Skeletal muscle tissue (tissue), 4 donors: Measurements from ENCODE around the gene SKI. TPM values are rescaled to one million over a fixed set of nuclear protein-coding genes. Genes with fewer than 3 reads are reported as not detected.
A peak's percentile ranks its signal among the peaks of the same experiment; 100 is the strongest.

ENCODE experiments used
- H3K27ac ChIP-seq: one replicate; pipeline ENCODE4 v1.7.0; 2013; ENCODE audit warnings: mild to moderate bottlenecking, low read depth, low read length, inconsistent platforms
- H3K27me3 ChIP-seq, 3 donors: one replicate each; pipeline ENCODE4 v1.7.0; 2013; ENCODE audit warnings: low read length in 3 of 3; ENCODE audit not compliant: control insufficient read depth in 3 of 3, insufficient read depth in 3 of 3
- H3K36me3 ChIP-seq, 3 donors: one replicate each; pipeline ENCODE4 v1.7.0; 2013; ENCODE audit warnings: low read length in 3 of 3; ENCODE audit not compliant: control insufficient read depth in 3 of 3, insufficient read depth in 3 of 3
- H3K4me1 ChIP-seq, 3 donors: one replicate each; pipeline ENCODE4 v1.7.0; 2013; ENCODE audit warnings: low read length in 3 of 3, mild to moderate bottlenecking in 3 of 3; ENCODE audit not compliant: control insufficient read depth in 3 of 3, insufficient read depth in 3 of 3
- H3K4me3 ChIP-seq, 3 donors: one replicate each; pipeline ENCODE4 v1.7.0; 2013; ENCODE audit warnings: low read length in 3 of 3
- H3K9ac ChIP-seq, 3 donors: one replicate each; pipeline ENCODE4 v1.7.0; 2013; ENCODE audit warnings: low read length in 3 of 3, mild to moderate bottlenecking in 3 of 3, moderate library complexity in 2 of 3, low read depth in 1 of 3
- H3K9me3 ChIP-seq, 3 donors: one replicate each; pipeline ENCODE4 v1.7.0; 2013; ENCODE audit warnings: low read length in 3 of 3; ENCODE audit not compliant: control insufficient read depth in 3 of 3
- total RNA-seq: library from RNA; depleted of rRNA; stranded (reverse); fragments of >200 nt; gene quantifications from one replicate; pipeline ENCODE4 v1.2.3, GENCODE V29; 2014
- donor health status: Osteomylitis.

Gene SKI
- total RNA-seq, 1 donor from 2014 or later = 19.3 TPM

DNA sequence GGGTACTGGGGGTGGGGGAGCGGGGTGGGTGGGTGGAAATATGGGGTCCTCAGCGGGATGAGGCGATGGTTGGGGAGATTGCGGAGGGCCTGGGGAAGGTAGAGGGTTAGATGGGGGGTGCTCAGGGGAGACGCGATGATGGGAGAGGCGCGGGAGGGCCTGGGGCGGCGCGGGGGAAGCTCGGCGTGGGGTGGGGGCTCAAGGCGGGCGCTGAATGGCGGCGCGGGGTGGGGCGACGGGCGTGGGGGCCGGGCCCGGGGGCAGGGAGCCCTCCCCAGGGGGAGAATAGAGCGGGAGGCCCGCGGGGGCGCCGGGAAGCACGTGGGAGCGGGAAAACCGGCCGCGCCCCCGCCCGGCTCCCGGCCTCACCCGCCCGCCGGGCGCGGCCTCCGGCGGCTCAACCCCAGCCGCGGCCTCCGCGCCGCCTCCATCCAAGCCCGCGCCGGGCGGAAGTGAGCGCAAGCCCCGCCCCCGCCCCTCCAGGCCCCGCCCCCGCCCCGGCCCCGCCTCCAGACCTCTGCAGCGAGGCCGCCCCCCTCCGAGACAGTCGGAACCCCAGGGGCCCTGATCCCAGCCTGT, 33.7 kb upstream of the SKI start, which contains the start of gene FAAP20:
Gene FAAP20, minus strand, starts transcription at position 454 of the 579 bp plus-strand sequence. Its CDS starts 23 bp downstream, at position 431.
- H3K9ac ChIP-seq = peak within 1 kb of the TSS; percentile 85 to 86 (median 85)
- H3K9me3 ChIP-seq = no peaks in the 10 kb centered on the region
- H3K4me1 ChIP-seq = peaks cover 45 to 66% (median 58%) of the 10 kb centered on the region in 3 donors
- peak within 1 kb of the TSS; percentile 73 to 76 (median 76) for H3K4me3 ChIP-seq
- peak within 1 kb of the TSS; percentile 89 for H3K27ac ChIP-seq
- no peaks in the 10 kb centered on the region for H3K27me3 ChIP-seq
- H3K36me3 ChIP-seq = no peaks in the 10 kb centered on the region

DNA sequence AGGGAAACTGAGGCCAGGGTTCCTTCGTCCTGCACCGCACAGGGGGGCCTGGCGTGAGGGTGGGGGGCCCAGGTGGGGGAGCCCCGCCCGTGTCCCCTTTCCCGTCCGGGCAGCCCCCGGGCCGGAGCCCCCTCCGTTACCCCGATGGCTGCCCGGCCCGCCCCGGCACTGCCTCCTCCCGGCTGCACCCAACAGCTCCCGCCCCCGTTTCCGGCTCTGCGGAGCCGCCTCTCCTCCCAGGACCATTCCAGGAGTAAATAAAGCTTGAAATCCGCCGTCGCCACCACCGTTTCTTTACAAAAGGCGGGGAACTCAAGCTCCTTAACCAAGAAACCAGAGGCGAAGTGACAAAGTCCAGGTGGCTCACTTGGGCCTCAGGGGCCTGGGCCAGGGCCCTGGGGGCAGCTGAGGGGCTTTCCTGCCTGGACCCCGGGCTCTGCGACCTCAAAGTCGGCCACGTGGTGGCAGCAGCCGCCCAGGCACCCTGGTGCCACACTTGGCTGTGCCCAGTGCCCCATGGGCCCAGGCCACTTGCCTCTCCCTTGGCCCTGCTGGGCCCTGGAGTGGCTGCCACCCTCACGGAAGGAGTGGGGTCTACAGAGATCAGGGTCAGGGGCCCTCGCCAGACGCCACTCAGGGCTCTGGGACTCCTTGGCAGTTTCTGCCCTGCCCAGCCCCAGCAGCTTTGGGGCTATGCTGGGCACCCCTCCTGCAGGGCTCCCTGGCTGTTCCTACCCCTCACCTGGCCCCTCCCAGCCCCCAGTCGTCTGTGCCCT, 33.0 kb upstream of the SKI start:
- H3K27me3 ChIP-seq = no peaks in the 10 kb centered on the region
- H3K36me3 ChIP-seq = no peaks in the 10 kb centered on the region
- H3K27ac ChIP-seq = peak overlapping the region; percentile 89
- peaks cover 44 to 64% (median 58%) of the 10 kb centered on the region in 3 donors for H3K4me1 ChIP-seq
- no peaks in the 10 kb centered on the region for H3K9me3 ChIP-seq
- H3K9ac ChIP-seq = peak overlapping the region; percentile 85 to 86 (median 85)
- H3K4me3 ChIP-seq = peak overlapping the region; percentile 73 to 76 (median 76)

DNA sequence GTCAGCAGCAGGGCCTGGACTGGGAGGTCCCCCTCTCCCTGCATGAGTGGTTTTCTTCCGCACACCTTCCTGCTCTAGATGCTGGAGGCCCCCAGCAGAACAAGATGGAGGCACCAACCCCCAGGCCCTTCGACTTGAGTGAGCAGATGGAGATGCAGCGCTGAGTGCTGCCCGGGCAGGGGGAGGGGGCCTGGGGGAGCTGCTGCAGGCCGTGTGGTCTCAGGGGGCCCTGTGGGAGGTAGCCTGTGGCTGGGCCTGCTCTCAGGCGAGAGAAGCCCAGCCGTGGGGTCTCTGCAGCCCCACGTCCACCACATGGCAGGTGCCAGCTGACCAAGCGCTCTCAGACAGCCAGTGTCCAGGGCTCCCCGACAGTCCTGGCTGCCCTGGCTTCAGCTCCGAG, 32.3 kb upstream of the SKI start:
- Histone ChIP-seq H3K9me3 (no peaks in the 10 kb centered on the region), H3K27me3 (no peaks in the 10 kb centered on the region), H3K4me3 (peak overlapping the region in 1 of 3 donors; percentile 73), H3K36me3 (no peaks in the 10 kb centered on the region), H3K4me1 (peaks cover 37 to 57% (median 53%) of the 10 kb centered on the region in 3 donors), H3K27ac (peak overlapping the region; percentile 89), H3K9ac (peak overlapping the region in 2 of 3 donors; percentile 85 to 86)

DNA sequence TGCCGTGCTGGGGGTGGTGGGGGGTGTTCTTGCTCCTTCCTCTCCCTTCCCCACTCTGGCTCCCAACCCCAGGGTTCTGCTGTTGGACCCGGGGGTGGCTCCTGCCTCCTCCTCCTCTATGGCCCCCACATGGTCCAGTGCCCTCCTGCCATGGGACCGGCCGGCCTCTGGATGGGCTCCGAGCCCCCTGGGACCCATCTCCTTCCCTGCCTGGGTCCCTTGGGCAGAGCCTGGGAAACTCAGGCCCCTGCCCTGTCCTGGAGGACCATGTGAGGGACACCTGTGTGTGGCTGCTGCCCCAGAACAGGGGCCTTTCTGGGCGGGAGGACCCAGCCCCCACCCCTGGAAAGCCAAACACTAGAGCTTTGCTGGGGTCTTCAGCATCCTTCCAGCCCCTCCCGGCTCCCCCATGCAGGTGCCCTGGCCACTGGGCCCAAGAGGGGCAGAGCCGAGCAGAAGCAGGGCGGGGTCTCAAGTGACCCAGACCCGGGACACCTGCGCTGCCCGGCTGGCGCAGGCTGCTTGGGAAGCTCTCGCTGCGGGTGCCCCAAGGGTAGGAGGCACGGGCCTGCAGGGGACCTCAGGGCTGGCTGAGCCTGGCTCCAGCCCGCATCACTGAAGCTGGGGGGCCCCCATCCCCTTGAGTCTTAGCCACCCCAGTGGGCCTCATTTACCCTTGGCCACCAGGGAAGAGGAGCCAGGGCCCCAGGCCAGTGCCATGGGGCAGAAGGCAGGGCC, 31.0 kb upstream of the SKI start:
- Histone ChIP-seq H3K9me3 (no peaks in the 10 kb centered on the region), H3K27ac (no peak overlapping the region), H3K4me1 (peaks cover 27 to 47% (median 44%) of the 10 kb centered on the region in 3 donors), H3K27me3 (no peaks in the 10 kb centered on the region), H3K9ac (no peak overlapping the region), H3K4me3 (no peak overlapping the region), H3K36me3 (no peaks in the 10 kb centered on the region)

DNA sequence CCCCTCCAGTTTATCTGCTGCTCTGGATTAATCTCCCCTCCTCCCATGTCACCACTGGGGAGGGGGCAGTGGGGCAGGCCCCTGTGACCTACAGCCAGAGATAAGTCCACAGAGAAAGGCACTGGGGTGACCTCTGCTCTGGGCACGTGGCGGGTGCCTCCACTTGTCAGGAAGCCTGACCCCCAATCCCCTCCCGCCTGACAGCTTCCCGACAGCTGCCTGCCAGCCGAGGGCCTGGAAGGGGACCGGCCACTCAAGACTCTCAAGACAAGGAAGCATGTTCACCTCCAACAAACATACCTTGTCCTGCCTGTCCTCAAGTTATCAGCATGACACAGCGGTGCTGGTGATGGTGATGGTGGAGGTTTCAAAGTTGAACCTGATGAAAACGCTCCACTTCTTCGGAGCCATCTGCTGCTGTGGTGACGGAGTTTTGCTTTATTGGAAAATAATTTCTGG, 30.4 kb upstream of the SKI start:
- Histone ChIP-seq H3K27me3 (no peaks in the 10 kb centered on the region), H3K9ac (no peak overlapping the region), H3K36me3 (no peaks in the 10 kb centered on the region), H3K9me3 (no peaks in the 10 kb centered on the region), H3K4me1 (peaks cover 25 to 41% (median 39%) of the 10 kb centered on the region in 3 donors), H3K4me3 (no peak overlapping the region), H3K27ac (no peak overlapping the region)

DNA sequence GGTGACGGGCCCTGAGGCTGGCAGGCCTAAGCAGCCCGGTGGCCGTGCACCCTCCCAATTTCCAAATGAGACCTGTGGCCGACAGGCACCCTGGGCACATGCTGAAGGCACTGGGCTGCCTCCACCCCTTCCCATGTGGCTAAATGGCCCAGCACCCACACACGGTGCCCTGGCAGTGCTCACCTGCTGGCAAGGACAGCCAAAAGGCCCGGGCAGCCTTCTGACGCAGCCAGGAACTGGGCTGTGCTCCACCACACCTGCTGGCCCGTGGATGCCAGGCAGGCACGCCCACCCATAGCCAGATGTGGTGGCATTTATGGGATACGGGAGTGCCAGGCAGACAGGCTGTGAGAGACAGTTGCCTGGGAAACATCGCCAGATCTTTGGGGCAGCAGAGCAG, 29.5 kb upstream of the SKI start:
- H3K27me3 ChIP-seq = no peaks in the 10 kb centered on the region
- peak overlapping the region; percentile 83 for H3K27ac ChIP-seq
- peak overlapping the region; percentile 57 to 91 (median 81) for H3K9ac ChIP-seq
- no peaks in the 10 kb centered on the region for H3K36me3 ChIP-seq
- no peaks in the 10 kb centered on the region for H3K9me3 ChIP-seq
- peaks cover 22 to 39% (median 39%) of the 10 kb centered on the region in 3 donors for H3K4me1 ChIP-seq
- peak overlapping the region in 2 of 3 donors; percentile 87 to 88 for H3K4me3 ChIP-seq

DNA sequence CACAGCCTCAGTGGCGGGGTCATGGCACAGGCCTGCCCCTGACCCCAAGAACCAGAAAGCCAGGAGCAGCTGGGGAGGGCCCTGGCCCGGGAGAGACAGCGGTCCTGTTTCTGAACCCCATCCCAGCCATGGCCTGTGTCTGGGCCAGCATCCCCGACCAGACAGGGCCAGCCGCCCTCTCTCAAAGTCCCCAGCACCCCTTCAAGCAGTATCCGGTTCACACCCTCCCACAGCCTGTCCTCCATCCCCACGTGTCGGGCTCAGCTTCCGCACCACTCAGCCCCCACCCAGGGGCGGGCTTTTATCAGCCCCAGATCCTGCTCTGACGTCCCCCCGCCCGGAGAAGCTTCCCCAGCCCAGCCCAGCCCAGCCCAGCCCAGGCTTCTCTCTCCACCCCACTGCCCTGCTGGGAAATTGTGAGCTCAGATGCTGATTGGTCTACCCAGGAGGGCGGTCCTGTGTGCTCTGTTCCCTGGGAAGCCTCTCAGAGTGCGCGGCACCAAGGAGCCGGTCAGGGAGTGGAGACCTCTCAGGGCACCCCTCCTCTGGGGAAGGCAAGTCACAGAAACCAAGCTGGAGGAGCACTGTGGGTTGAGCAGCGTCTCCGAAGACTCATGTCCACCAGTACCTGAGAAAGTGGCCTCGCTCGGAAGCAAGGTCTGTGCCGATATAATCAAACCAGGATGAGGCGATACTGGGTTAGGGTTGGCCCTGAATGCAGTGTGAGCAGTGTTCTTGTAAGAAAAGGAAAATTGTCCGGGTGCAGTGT, 28.9 kb upstream of the SKI start:
- Histone ChIP-seq H3K27me3 (no peaks in the 10 kb centered on the region), H3K9ac (peak overlapping the region; percentile 81 to 93 (median 91)), H3K4me3 (peak overlapping the region; percentile 87 to 88 (median 87)), H3K9me3 (no peaks in the 10 kb centered on the region), H3K4me1 (peaks cover 25 to 40% (median 40%) of the 10 kb centered on the region in 3 donors), H3K27ac (peak overlapping the region; percentile 83), H3K36me3 (no peaks in the 10 kb centered on the region)

DNA sequence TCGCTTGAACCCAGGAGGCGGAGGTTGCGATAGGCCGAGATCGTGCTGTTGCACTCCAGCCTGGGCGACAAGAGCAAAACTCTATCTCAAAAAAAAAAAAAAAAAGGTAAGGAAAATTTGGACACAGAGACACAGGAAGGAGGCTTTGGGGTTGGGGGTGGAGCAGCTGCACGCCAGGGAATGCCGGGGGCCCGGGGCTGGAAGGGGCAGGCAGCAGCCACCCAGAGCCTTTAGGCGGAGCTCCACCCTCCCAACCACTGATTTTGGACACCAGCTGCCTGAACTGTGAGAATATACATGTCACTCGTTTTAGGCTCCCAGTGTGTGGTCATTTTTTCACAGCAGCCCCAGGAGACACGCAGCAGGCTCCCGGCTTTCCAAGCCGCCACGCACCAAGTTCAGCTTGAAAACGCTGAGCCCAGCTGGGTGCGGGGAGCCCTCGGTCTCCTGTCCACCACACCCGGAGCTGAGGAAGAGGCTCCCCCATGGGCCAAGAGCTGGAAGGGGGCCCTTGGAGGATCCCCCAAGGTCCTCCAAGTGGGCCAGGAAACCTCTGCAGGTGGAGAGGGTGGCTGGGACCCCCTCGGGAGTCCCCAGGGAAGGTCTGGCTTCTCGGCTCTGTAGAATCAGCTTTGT, 27.7 kb upstream of the SKI start:
- no peak overlapping the region for H3K27ac ChIP-seq
- H3K27me3 ChIP-seq = no peaks in the 10 kb centered on the region
- H3K9me3 ChIP-seq = no peaks in the 10 kb centered on the region
- peaks cover 25 to 42% (median 41%) of the 10 kb centered on the region in 3 donors for H3K4me1 ChIP-seq
- no peaks in the 10 kb centered on the region for H3K36me3 ChIP-seq
- H3K9ac ChIP-seq = peak overlapping the region in 1 of 3 donors; percentile 16
- no peak overlapping the region for H3K4me3 ChIP-seq

DNA sequence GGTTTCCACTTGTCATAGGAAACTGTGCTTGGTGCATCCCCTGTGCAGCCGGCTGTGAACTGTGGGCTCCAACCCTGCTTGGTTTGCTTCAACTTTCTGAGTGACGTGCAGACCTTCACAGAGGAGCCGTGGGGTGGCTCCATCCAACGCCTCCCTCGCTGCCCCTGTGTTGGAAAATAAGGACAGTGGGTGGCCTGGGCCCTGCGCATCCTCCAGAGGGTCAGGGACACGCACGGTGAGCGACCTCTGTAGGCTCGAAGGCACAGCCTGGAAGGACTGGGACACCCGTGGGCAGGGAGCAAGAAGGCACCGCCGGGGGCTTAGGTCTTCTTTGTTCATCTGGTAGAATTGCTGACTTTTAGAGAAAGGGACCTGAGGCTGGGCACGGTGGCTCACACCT, 27.1 kb upstream of the SKI start:
- H3K9ac ChIP-seq = peak overlapping the region in 1 of 3 donors; percentile 16
- no peaks in the 10 kb centered on the region for H3K36me3 ChIP-seq
- no peak overlapping the region for H3K27ac ChIP-seq
- no peak overlapping the region for H3K4me3 ChIP-seq
- no peaks in the 10 kb centered on the region for H3K9me3 ChIP-seq
- H3K27me3 ChIP-seq = no peaks in the 10 kb centered on the region
- peaks cover 26 to 42% (median 41%) of the 10 kb centered on the region in 3 donors for H3K4me1 ChIP-seq
